NCI-H460 (cell line): ENCODE data around the gene VEGFA. TPM values are rescaled to one million over a fixed set of nuclear protein-coding genes. Genes with fewer than 3 reads are reported as not detected.
"Not testable (repeated sequence)": the region's sequence is repeated elsewhere in the genome, so short reads cannot be mapped to it uniquely, and the experiment has no call there.

ENCODE experiments used
- DNase-seq: peaks from one replicate; pipeline ENCODE4 v3.0.0-alpha.2; 2016; ENCODE audit warnings: low read depth; ENCODE audit errors: extremely low read depth
- total RNA-seq: library from RNA; depleted of rRNA; stranded (reverse); fragments of >200 nt; shearing (Covaris generic); gene quantifications from 2 replicates; pipeline ENCODE4 v1.2.3, GENCODE V29; 2014

Gene VEGFA
- total RNA-seq, 1 experiment from 2014 or later, result 85.5 TPM

DNA sequence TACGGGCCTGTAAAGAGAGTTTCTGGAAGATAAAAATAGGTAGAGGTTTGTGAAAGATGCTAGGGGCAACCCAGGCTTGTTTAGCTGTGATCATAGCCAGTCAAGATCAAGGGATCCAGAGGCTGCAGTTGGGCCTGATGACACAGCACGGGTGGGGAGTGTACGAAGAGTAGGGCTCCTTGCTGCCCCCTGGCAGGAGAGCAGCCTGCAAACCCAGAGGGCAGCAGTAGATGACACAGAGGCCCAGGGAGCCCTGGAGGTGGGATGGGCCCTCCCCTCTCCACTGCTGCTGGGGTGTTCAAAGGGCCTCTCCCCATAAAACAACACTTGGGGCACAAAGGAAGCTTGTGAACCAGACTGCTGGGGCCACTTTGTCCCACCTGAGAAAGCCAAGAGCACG lies 47.2 kb downstream of the VEGFA start:
- peak; percentile 42 for DNase-seq

DNA sequence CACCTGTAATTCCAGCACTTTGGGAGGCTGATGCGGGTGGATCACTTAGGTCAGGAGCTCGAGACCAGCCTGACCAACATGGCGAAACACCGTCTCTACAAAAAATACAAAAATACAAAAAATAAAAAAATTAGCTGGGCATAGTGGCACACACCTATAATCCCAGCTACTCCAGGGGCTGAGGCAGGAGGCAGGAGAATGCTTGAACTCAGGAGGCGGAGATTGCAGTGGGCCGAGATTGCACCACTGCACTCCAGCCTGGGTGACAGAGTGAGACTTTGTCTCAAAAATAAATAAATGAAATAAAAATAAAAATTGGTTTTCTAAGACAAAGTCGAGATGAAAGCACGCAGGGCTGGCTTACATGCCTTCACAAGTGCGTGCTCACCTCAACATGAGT lies 49.0 kb downstream of the VEGFA start:
- DNase-seq, result not testable (repeated sequence)

DNA sequence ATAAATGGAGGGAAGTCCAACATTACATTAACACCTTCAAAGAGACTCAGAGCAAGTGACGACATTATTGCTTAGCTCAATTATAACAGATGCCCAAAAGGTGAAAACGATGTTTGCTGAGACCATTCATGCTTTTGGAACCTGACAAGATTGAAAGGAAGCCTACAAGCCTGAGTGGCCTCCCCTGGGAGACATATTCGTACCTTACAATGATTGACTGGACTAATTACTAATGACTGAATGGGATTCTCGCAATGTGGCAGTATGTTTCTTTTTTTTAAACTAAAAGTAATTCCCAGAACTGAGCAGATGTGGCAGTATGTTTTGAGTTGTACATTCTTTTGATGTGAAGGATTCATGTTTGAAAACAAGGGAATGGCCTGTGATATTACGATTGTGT lies 49.9 kb downstream of the VEGFA start:
- no peak for DNase-seq

DNA sequence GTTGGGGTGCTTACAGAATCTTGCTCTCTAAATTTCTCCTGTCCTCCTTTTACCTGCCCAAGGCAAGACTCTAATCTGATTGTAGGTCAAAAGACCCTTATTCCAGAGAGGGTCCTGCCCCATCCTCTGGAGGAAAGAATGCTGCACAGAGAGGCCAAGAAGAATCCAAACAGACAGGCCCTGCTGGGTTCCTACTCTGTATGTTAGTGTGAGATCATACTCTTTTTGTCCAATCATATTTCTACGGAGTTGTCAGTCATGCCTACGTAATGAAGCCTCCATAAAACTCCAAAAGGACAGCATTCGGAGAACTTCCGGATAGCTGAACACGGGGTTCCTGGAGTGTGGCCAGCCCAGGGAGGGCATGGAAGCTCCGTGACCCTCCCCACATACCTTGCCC lies 50.5 kb downstream of the VEGFA start:
- no peak for DNase-seq

DNA sequence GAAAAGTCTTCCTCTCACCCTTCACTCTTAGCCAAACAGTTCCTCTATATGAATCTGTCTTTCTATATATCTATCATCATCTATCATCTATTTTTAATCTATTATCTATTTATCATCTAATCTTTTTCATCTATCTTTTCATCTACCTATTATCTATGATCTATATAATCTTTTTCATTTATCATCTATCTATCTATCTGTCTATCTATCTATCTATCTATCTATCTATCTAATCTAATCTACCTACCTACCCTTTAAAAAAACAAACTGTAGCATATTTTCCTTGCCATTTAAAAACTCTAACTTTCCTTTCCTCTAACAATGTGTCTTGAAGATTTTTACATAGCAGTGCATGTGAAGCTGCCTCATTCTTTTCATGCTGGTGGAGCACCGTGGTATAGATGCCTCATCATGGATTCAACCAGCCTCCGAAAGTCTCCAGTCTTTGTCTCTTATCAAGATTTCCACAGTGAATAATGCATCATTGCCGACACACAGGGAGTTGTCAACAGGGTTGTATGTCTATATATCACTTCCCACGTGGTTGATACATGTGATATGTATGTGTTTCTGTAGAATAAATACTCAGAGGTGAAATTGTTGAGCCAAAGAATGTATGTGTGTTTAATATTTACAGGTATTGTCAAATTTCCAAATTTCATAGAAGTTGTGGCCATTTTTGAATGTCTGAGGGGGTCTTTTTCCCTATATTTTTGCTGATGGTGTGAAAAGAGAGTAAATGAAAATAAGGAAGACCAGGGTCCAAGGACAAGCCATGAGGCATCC lies 51.3 kb downstream of the VEGFA start:
- no peak for DNase-seq

DNA sequence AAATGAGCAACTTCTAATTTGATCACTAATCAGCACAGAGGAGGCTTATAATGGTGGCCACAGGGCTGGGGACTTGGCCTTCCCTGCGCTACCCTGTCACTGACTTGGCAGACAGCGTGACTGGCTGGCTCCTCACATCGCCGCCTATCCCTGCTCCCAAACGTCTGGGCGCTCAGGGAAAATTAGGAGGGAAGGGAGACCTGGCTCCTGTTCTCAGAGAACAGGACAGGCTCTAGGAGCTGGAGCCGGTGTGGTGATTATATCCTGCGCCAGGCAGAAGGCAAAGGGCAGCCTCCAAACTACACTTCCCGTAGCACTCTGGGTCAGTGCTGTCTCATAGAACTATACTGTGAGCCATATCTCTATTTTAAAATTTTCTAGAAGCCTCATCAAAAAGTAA lies 53.4 kb downstream of the VEGFA start:
- no peak for DNase-seq

DNA sequence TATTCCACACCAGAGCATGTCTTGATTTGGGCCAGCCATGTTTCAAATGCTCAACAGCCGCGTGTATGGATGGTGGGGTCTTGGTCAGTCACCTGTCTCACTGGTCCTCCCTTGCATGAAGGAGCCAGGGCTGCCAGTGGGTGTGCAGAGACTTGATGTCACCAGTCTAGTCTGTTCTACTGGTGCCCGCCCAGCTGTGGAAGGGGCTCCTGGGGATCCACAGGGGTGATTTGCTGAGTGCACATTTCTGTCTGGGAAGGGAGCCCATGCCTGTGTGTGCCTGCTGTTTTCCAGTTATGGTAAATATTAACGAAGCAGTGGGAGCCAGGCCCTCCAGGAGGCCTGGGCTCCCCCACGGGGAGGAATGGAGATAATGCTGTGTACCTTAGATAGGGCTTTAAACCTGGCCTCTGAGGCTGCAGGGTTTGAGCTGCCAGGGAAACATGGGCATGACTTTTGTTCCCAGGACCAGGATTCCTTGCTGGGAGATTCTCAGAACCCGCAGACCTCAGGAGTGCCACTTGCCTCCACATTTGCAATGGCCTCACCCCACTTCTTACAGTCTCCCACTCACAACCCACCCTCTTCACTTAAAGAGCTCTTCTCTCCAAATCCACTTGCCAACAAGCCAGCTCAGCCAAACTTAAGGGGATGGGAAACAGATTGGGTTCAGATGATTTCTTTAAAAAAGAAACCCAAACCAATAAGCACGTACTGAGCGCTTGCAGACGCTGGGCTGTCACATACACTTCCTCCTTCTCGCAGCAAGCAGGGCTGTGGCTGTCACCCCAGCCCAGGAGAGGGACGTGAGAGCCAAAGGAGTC lies 54.1 kb downstream of the VEGFA start:
- no peak for DNase-seq

DNA sequence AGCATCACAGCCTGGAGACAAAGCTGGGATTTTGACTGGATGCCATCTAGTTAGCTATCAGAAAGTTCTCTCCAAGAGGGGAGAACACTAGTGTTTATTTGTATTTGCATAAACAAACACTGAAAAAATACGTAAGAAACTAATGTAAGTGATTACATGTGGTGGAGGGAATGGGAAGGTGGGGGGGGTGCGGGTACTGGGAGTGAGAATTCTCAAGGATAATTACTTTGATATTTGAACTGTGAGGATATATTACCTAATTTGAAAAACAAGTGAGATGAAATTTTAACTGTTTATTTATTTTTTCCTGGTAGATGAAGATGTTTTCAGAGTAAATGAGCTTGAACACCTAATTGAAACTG lies 54.7 kb downstream of the VEGFA start:
- no peak for DNase-seq

DNA sequence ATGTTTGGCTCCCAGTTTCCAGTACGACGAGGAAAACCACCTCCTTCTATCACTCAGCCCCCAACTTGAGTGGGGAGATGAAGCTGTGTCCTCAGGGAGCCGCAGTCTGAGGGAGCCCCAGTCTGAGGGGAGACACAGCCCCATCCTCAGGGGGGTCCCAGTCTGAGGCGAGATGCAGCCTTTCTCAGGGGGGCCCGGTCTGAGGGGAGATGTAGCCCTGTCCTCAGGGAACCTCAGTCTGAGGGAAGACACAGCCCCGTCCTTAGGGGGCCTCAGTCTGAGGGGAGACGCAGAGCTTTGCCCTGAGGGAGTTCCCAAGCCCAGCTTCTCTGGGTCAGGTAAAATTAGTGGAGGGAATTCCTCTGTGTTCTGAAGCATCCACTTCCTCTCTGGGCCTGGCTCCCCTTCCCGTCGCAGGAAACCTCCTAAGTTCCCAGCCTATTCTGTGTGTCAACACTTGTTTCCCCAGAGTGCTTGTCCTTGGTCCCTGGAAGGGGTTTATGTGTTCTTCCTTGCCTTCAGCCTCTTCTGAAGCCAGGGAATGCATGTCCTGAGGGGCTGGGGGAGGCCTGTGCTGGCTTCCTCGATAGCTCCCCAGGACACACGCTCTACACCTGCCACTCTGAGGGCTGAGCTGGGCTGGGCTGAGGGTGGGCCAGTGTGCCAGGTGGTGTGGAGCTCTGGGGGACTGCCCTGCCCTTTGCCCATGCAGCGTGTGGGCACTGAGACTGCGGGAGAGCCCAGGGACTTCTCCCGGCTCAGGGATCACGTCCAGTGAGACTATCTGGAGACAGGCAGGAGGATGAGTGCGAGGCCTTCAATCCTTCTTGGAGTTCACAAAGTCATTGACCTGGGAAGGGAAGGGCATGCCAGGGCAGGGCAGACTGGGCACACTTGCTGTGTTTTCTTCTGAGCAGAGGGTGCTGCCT lies 55.4 kb downstream of the VEGFA start:
- DNase-seq, result no peak

DNA sequence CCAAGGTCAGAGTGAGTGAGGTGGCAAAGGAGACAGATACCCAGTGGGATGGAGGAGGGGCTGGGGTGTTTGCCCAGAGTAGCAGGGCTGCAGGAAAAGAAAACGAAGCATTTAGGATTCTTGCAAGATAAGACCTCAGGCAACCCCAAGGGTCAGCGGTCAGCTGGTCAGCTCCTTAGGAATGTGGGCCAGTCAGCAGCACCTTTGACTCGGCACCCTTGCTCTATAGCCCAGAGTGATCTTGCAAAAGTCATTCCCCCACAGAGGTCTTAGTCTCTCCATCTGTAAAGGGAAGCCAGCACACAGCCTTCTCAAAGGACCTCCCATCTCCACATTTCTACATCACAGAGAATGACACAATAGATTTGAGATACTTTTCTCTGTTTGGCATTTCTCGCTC lies 56.7 kb downstream of the VEGFA start:
- no peak for DNase-seq

DNA sequence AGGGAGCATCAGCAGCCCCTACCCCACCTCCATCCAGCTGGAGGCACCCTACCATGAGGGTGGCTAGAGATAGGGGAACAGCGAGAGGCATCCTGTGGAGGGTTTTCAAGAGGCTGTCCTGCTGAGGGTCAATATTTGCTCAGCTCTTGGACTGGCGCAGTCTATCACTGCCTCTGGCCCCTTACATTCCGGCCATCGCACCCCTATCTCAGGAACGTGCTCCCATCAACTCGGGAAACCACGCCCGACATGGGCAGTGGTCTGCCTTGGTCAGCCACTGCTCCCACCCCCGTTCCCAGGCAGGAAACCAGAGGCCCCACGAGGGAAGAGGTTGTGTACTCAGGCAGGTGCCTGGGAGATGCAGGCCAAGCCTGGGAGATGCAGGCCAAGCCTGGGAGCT lies 57.9 kb downstream of the VEGFA start:
- DNase-seq, result no peak

DNA sequence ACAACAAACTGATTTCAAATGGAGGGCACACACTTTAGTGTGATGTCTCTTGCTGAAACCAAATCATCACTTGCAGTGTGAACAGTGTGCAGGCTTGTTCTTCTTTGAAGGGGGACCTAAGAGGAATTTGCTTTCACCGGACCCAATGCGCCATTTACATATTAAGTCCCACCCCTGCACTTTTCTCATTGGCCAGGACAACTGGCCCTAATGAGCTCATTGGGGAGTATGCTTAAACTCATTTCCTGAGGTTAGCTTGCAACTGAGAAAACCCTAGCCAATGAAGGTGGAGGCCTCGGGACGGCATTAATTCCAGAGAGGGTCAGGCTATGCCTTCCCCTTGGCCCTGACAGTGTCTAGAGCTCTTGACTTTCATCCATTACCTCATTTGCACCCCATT lies 58.7 kb downstream of the VEGFA start:
- DNase-seq, result no peak

DNA sequence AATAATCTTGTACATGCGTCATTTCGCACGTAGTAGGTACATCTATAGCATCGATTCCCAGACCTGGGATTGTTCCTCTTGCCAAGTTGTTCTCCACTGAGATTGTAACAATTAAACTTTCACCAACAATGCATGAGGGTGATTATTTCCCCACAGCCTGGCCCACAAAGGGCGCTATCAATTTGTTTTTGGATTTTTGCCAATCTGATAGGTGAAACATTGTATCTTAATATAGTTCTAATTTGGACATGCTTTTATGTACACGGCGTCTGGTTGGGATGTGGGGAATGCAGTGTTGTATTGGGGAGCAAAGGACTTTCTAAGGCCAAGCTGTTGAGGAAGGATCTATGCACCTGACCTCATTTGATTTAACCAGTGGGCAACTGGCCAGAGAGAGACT lies 59.5 kb downstream of the VEGFA start:
- no peak for DNase-seq

DNA sequence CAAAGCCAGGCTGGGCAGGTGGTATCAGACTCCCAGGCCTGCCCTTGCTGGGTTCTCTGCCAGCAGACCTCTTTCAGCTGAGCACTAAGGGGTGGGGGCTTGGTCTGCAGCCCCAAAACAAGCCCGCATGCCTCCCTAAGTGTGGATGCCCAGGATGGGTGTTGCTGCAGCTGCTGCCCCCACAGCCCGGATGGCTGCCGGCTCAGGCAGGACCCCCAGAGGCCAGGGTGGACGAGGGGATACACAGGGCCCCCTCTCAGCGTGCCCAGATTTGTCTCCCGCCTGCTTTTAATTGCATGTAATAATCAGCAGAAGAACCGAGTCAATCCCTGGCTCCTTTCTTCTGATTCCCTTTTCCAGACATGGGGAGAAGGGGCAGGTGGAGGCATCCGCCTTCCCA lies 60.8 kb downstream of the VEGFA start:
- DNase-seq, result no peak

DNA sequence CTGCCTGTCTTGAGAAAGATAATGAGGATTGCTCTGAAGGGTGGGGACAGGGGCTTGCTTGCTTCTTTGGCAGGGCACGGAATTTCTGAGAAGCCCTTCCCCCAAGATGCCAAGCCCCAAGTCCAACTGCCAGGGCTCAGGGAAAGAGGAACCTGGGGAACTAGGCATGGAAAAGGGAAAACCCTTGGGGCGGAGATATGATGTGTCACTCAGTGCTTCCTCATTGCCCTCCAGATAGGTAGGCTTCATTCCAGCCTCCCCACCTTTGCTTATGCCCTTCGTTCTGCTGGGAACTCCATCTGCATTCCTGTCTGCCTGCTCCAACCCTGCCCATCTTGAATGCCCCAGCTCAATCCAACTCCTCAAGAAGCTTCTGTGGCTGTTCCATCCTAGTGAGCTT lies 61.2 kb downstream of the VEGFA start:
- DNase-seq, result no peak

DNA sequence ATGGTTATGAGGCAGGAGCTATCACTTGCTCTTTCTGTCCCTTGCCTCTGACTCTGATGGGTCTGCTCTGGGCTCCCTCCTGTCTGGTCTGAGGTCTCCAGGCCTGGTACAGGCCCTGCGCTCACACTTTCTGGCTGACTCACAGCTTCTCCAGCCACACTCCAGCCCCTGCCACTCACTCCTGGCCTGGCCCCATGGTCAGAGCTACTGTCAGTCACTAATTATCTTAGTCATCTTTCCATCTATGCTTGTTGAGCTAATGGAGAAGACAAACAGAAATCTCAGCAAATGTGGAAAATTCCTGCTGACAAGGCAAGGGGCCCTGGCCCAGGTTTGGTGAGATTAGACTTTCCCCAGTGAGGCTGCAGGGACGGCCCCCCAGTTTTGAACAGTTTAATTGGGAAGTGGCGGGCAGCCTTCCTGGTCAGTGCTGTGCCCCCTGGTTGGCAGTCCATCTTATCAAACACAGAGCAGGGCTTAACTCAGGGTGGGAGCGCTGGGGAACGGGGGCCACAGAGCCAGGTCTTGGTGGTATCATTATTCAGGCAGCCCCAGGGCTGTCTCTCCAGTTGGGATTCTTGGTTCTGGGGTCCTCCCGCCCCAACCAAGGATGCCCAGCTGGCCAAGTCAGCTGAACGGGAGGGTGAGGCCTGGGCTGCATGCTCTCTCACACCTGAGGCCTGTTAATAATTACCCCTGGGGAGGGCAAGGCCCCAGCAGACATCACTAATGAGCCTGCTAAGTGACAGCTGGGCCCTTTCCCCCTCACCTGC lies 63.4 kb downstream of the VEGFA start:
- no peak for DNase-seq

DNA sequence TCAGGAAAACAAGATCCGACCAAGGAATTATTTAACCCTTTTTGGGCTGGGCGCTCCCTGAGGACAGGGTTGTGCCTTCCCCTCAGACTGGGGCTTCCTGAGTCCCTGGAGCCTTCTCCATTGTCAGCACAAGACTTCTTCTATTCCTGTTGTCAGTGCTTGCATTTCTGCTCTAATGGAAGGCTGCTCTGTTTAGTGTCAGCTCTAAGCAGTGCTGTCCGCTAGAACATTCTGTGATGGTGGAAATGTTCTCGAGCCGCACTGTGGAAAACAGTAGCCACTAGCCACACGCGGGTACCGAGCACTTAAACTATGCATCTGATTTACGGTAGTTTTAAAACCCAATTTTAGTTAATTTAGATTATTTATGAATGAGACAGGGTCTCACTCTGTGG lies 64.0 kb downstream of the VEGFA start:
- DNase-seq, result no peak

DNA sequence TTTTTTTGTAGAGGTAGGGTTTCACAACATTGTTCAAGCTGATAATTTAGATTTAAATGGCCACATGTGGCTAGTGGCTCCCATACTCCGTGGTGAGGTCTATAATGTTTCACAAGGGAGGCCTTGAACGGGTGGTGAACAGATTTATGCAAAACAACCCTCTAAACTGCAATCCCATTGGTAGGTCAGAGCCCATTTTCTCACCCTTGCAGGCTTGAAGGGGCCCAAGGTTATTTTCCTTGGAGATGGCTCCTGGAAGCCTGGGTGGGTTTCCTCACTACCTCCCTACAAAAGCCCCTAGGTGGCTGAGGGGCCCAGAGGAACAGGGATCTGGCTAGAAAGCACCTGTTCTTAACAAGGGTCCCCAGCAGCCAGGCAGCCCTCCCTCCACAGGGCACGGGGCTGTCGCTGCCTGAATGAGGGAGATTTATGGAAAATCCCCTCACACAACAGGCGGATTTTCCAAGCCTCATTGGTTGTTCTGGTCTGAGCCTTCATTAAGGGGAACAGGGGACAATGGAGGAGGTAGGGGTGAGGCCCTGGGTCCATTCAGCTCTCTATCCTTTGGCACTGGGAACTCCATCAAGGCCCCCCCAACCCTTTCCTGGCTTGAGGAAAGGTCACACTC lies 64.6 kb downstream of the VEGFA start:
- no peak for DNase-seq

DNA sequence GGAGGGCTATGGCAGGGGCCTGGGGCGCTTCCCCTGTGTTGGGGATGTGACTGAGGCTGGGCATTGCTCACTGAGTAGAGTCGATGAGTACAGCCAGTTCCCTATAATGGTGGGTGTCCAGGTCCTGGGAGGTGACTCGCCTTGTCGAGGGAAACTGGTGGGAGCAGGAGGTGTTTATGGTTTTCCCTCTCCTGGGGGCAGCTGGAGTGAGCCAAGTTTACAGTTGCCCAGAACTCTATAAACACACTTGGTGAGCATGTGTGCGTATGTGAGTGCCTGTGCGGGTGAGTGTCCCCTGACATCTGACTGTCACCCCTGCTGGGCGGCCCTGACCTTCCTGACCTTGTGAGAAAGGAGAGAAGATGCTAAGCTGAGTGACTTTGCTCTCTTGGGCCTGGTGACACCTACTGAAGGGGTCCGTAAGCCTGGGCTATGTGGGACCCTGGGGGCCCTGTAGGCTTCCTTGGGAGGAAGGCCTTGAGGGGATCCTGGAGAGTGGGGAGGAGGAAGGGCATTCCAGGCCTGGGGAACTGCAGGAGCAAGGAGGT lies 65.9 kb downstream of the VEGFA start:
- no peak for DNase-seq
